ENCODE data around the gene SAMD3. TPM values are rescaled to one million over a fixed set of nuclear protein-coding genes. Genes with fewer than 3 reads are reported as not detected.

SAMD3 gene
- total and polyA plus RNA-seq, 2 of the 4 experiments (the other 2 are of a cell fraction), result 3.0 to 3.9 TPM

DNA sequence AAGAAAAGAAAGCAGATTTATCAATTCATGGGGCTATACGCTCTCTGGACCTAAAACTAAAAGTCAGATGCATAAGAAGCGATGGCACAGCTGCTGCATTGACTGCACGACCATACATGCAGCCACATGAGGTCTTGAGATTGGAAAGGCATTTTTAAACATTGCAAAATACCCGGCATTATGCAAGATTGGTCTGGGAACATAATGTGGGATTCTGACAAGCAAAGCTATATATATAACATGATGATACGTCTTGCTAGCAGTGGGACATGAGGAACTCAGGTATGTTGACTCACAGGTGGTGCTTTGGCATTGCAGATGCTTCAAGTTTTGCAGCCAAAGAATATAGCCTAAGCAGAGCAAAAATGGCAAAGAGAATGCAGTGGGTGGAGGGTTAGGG, 55.1 kb downstream of the SAMD3 start:
- TF ChIP-seq USF2 (IDR thresholded peaks at IDR 0.05; ENCODE audit: low read depth, low read length), result no peak
- no peak for TF ChIP-seq MXI1 (IDR thresholded peaks at IDR 0.05; ENCODE audit: borderline replicate concordance, low read depth, low read length)
- peak; percentile 92 for TF ChIP-seq CEBPB (IDR thresholded peaks at IDR 0.05; ENCODE audit: low read depth, low read length)

More for the DNA sequence above, 55.1 kb downstream of the SAMD3 start:
- Histone ChIP-seq H4K20me1 (ENCODE audit: insufficient read depth, low read length) (no peaks in the 10 kb centered on the region), H3K27ac (ENCODE audit: insufficient read depth, low read length) (no peak overlapping the region), H3K4me2 (ENCODE audit: low read depth, low read length) (no peak overlapping the region; the same call in 1 of the 2 replicates), H3K23ac (ENCODE audit: low read depth, low read length) (no peak overlapping the region), H3K36me3 (ENCODE audit: control insufficient read depth, insufficient read depth, low read length) (no peaks in the 10 kb centered on the region), H4K91ac (ENCODE audit: insufficient read depth, low read depth, low read length) (no peak overlapping the region), H2AK5ac (ENCODE audit: low read depth, low read length) (no peak overlapping the region), H2BK20ac (ENCODE audit: low read depth, low read length) (no peak overlapping the region), H3K9me3 (ENCODE audit: control insufficient read depth, insufficient read depth, low read length) (no peaks in the 10 kb centered on the region), H3K4me3 (ENCODE audit: insufficient read depth, low read depth, low read length) (no peak overlapping the region), H4K8ac (ENCODE audit: low read depth in 2 of 2, low read length in 2 of 2) (no peak overlapping the region), H3K18ac (ENCODE audit: low read depth, low read length) (no peak overlapping the region), H3K4me1 (ENCODE audit: control insufficient read depth, insufficient read depth, low read length) (no peaks in the 10 kb centered on the region), H3K79me1 (ENCODE audit: low read depth in 1 of 2, low read length in 2 of 2) (no peaks in the 10 kb centered on the region), H2BK15ac (ENCODE audit: low read depth, low read length) (no peak overlapping the region), H2BK5ac (ENCODE audit: low read depth, low read length, poor library complexity, severe bottlenecking) (no peak overlapping the region), H2AFZ (replicated peaks; ENCODE audit: low read length, poor library complexity) (no peak overlapping the region), H3K14ac (replicated peaks; ENCODE audit: low read depth, low read length) (no peak overlapping the region), H4K5ac (ENCODE audit: low read depth, low read length) (no peak overlapping the region), H3K9me1 (ENCODE audit: insufficient read depth, low read length) (no peaks in the 10 kb centered on the region), H2BK120ac (ENCODE audit: low read depth, low read length) (no peak overlapping the region), H3K9ac (ENCODE audit: low read depth, low read length) (no peak overlapping the region), H2AK9ac (replicated peaks; ENCODE audit: low read depth, low read length, poor library complexity) (no peak overlapping the region), H3K27me3 (ENCODE audit: control insufficient read depth, insufficient read depth, low read length) (no peaks in the 10 kb centered on the region), H3K4ac (ENCODE audit: low read depth, low read length) (no peak overlapping the region), H3K56ac (ENCODE audit: extremely low read depth, insufficient read depth, low read length) (no peak overlapping the region)
- BruUV-seq (replicated peaks), result no TSS peak
- CTCF ChIA-PET, result interaction anchor here (1.0 kb wide), 1 partner anchor 20 kb away, joined by 4 read pairs; no protein-coding TSS in a partner anchor
- WGBS, 2 experiments (ENCODE audit: extremely low coverage in 2 of 2, insufficient read length in 1 of 2), result 26% methylated on average over 3 of the region's 5 CpGs; no CpG with 5 or more reads in 1 of the 2 experiments
- dilution Hi-C loops (cut with HindIII; ENCODE audit: low sequenced_read_pairs, unreplicated experiment), result no loop called here
- POLR2A ChIA-PET (ENCODE audit: unreplicated experiment), result no interaction called here
- in situ Hi-C loops (cut with MboI; ENCODE audit: low sequenced_read_pairs), result no loop called here
- intact Hi-C loops (cut with micrococcal nuclease), result no loop called here
- ATAC-seq (ENCODE audit: low read depth) (peak; percentile 75), DNase-seq (peak; percentile 83)
